ENCODE data around the gene PROCA1. TPM values are rescaled to one million over a fixed set of nuclear protein-coding genes. Genes with fewer than 3 reads are reported as not detected.
"Not testable (repeated sequence)": the region's sequence is repeated elsewhere in the genome, so short reads cannot be mapped to it uniquely, and the experiment has no call there.

Gene PROCA1
- total RNA-seq, 4 donors from 2014 or later: 1.2 to 6.0 (median 1.8) TPM

GRCh38 chr17:28722417-28723158 is 10.9 kb upstream of the PROCA1 start:
- ATAC-seq (ENCODE audit: low FRiP score) (no peak), DNase-seq (ENCODE audit: low spot score) (no peak)
- no peak for TF ChIP-seq CTCF (IDR thresholded peaks at IDR 0.05)

GRCh38 chr17:28720997-28721329 is 9.3 kb upstream of the PROCA1 start:
- not testable (repeated sequence) for DNase-seq (ENCODE audit: low spot score); ATAC-seq (ENCODE audit: low FRiP score)

- ATAC-seq (ENCODE audit: low FRiP score) (no peak), DNase-seq (ENCODE audit: low spot score) (no peak)
- TF ChIP-seq CTCF (IDR thresholded peaks at IDR 0.05): no peak
These were observed 8.7 kb upstream of the PROCA1 start for GRCh38 chr17:28720247-28720996.

- DNase-seq (ENCODE audit: low spot score): no peak
- ATAC-seq (ENCODE audit: low FRiP score): no peak
- no peak for TF ChIP-seq CTCF (IDR thresholded peaks at IDR 0.05)
These were observed 7.3 kb upstream of the PROCA1 start for GRCh38 chr17:28719021-28719433.

GRCh38 chr17:28718333-28719020 is 6.8 kb upstream of the PROCA1 start:
- TF ChIP-seq CTCF (IDR thresholded peaks at IDR 0.05): no peak
- DNase-seq (ENCODE audit: low spot score) (no peak), ATAC-seq (ENCODE audit: low FRiP score) (no peak)

GRCh38 chr17:28717578-28718332 is 6.1 kb upstream of the PROCA1 start, which contains the start of gene RAB34:
Gene RAB34, minus strand, starts transcription at chr17:28717868. Its CDS starts 602 bp downstream, at chr17:28717266.
- peak; percentile 69 for ATAC-seq (ENCODE audit: low FRiP score)
- DNase-seq (ENCODE audit: low spot score): no peak

More at GRCh38 chr17:28717578-28718332, 6.1 kb upstream of the PROCA1 start, which contains the start of gene RAB34:
- TF ChIP-seq CTCF (IDR thresholded peaks at IDR 0.05): no peak
